Esophagus muscularis mucosa (tissue), 3 donors: ENCODE measurements around the gene ST3GAL3.

Experiments
- EP300 ChIP-seq: sonication (generic); formaldehyde crosslinking; IDR thresholded peaks from one replicate; pipeline ENCODE4 v1.6.1; 2017; ENCODE audit warnings: antibody characterized with exemption
- TF ChIP-seq, protein P1 (sequence below), 3 experiments: fragments of 200-600 bp in 2 of 3; fragments of 450-650 bp in 1 of 3; sonication (generic) in 2 of 3; IDR thresholded peaks; one replicate each; pipeline ENCODE4 v1.5.1; 2017 to 2019; ENCODE audit warnings: antibody characterized with exemption in 3 of 3, mild to moderate bottlenecking in 2 of 3, moderate library complexity in 1 of 3

- TF ChIP-seq, protein P1, sequence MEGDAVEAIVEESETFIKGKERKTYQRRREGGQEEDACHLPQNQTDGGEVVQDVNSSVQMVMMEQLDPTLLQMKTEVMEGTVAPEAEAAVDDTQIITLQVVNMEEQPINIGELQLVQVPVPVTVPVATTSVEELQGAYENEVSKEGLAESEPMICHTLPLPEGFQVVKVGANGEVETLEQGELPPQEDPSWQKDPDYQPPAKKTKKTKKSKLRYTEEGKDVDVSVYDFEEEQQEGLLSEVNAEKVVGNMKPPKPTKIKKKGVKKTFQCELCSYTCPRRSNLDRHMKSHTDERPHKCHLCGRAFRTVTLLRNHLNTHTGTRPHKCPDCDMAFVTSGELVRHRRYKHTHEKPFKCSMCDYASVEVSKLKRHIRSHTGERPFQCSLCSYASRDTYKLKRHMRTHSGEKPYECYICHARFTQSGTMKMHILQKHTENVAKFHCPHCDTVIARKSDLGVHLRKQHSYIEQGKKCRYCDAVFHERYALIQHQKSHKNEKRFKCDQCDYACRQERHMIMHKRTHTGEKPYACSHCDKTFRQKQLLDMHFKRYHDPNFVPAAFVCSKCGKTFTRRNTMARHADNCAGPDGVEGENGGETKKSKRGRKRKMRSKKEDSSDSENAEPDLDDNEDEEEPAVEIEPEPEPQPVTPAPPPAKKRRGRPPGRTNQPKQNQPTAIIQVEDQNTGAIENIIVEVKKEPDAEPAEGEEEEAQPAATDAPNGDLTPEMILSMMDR (IDR thresholded peaks at IDR 0.05) = no peak
- no peak for TF ChIP-seq EP300
Measured at GRCh38 chr1:43942411-43942810, 235.1 kb downstream of the ST3GAL3 start.
